Right cardiac atrium (tissue), 5 donors: ENCODE measurements around the gene APOBEC3C. TPM values are rescaled to one million over a fixed set of nuclear protein-coding genes. Genes with fewer than 3 reads are reported as not detected.
"Not testable (repeated sequence)": the region's sequence is repeated elsewhere in the genome, so short reads cannot be mapped to it uniquely, and the experiment has no call there.

ENCODE experiments used
- ATAC-seq, 2 donors: fragments of 200-7000 bp; cut with Tn5 transposase; one replicate each; pipeline versions ENCODE4 v1.8.0 to v1.9.1; 2020; ENCODE audit warnings: moderate library complexity in 2 of 2, mild to moderate bottlenecking in 1 of 2
- DNase-seq, 3 donors: peaks; one replicate each; pipeline ENCODE4 v3.0.0-alpha.2; 2020
- H3K27ac ChIP-seq: one replicate; pipeline ENCODE4 v1.5.1; 2013; ENCODE audit warnings: mild to moderate bottlenecking, low read length, control low read depth, moderate library complexity
- H3K27me3 ChIP-seq: one replicate; pipeline ENCODE4 v1.6.1; 2013; ENCODE audit not compliant: control insufficient read depth, insufficient read depth
- H3K4me1 ChIP-seq: one replicate; pipeline ENCODE4 v1.6.1; 2013; ENCODE audit warnings: low read length; ENCODE audit not compliant: control insufficient read depth, insufficient read depth
- H3K4me3 ChIP-seq: one replicate; pipeline ENCODE4 v1.5.1; 2013; ENCODE audit warnings: low read length, control low read depth
- H3K9me3 ChIP-seq: one replicate; pipeline ENCODE4 v1.6.1; 2013; ENCODE audit warnings: low read length; ENCODE audit not compliant: control insufficient read depth
- WGBS: extraction: QIAGEN DNeasy Blood & Tissue Kit; methylation state at CpG from one replicate; pipeline ENCODE4 v1.1.7; 2013; 5-methylcytosine and 5-hydroxymethylcytosine counted together
- intact Hi-C, 4 donors: fragments of 100-400 bp; cut with DNase I; formaldehyde crosslinking; loops; one replicate each; pipeline versions ENCODE4 v1.11.0 to v1.14.0; 2022 to 2023
- polyA plus RNA-seq: library from polyadenylated mRNA; stranded (reverse); fragments of 200-250 nt; gene quantifications from one replicate; pipeline ENCODE4 v1.2.3, GENCODE V29; 2013
- total RNA-seq, 4 donors: library from RNA; stranded (reverse); fragmentation: NEBNext Ultra II Directional; extraction: Animal tissue kit (Norgen Biotek cat#: 25700); gene quantifications; one replicate each; pipeline ENCODE4 v1.2.1, GENCODE V29; 2021
- donor health status: healthy with polysubstance abuse.
- donor health status: DM: no; HTN: yes; CAD: no.
- donor health status: DM: no; HTN: no; CAD: no.
- donor health status: DM: no; HTN: yes; CAD: no; lungs with severe emphysema.
- donor health status: DM: yes; HTN: yes; CAD: no.

The APOBEC3C gene
- total and polyA plus RNA-seq, 5 donors, result 25.4 to 41.9 (median 37.4) TPM

- ATAC-seq (no peak), DNase-seq (no peak)
- H3K4me1 ChIP-seq, result peaks cover 2% of the 10 kb centered on the region
- H3K27ac ChIP-seq, result no peak overlapping the region
- WGBS, result 96% methylated on average over 7 of the region's 7 CpGs
- no peaks in the 10 kb centered on the region for H3K27me3 ChIP-seq
- no peak overlapping the region for H3K4me3 ChIP-seq
- H3K9me3 ChIP-seq, result no peaks in the 10 kb centered on the region
- intact Hi-C loops, result no loop called here
These were observed 27.9 kb downstream of the APOBEC3C start for GRCh38 chr22:39041908-39042307.

DNA sequence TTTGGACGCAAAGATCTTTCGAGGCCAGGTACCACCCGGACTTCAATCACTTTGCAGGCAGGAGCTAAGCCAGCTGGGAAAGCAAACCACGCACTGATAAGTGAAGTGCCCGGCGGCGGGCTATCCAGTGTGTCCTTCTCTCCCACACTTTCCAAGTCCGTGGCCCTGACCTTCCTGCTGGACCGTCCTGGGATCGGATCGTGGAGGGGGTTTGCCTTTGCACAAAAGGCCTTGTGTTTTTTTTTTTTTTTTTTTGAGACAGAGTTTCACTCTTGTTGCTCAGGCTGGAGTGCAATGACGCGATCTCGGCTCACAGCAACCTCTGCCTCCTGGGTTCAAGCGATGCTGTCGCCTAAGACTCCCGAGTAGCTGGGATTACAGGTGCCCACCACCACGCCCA lies 29.0 kb downstream of the APOBEC3C start:
- intact Hi-C loops, H3K27me3 ChIP-seq, ATAC-seq, H3K4me1 ChIP-seq, H3K27ac ChIP-seq, DNase-seq, H3K4me3 ChIP-seq, H3K9me3 ChIP-seq: not testable (repeated sequence)
- WGBS, result 76% methylated on average over 18 of the region's 18 CpGs

GRCh38 chr22:39045136-39045535 lies 31.1 kb downstream of the APOBEC3C start:
- H3K4me3 ChIP-seq, ATAC-seq, H3K9me3 ChIP-seq, intact Hi-C loops, DNase-seq, H3K27ac ChIP-seq, H3K4me1 ChIP-seq, H3K27me3 ChIP-seq: not testable (repeated sequence)
- WGBS, result 84% methylated on average over 14 of the region's 14 CpGs

GRCh38 chr22:39049486-39049885 lies 35.4 kb downstream of the APOBEC3C start:
- ATAC-seq, H3K27me3 ChIP-seq, H3K4me1 ChIP-seq, H3K27ac ChIP-seq, H3K4me3 ChIP-seq, intact Hi-C loops, H3K9me3 ChIP-seq, DNase-seq: not testable (repeated sequence)
- 91% methylated on average over 7 of the region's 7 CpGs for WGBS

- H3K9me3 ChIP-seq, intact Hi-C loops, DNase-seq, ATAC-seq, H3K4me3 ChIP-seq, H3K27ac ChIP-seq, H3K27me3 ChIP-seq, H3K4me1 ChIP-seq: not testable (repeated sequence)
- 78% methylated on average over 16 of the region's 18 CpGs for WGBS
These were observed 37.9 kb downstream of the APOBEC3C start for GRCh38 chr22:39051844-39052495.

- 89% methylated on average over 11 of the region's 11 CpGs for WGBS
- Histone ChIP-seq H3K27me3 (no peaks in the 10 kb centered on the region), H3K27ac (no peak overlapping the region), H3K9me3 (no peaks in the 10 kb centered on the region), H3K4me3 (no peak overlapping the region), H3K4me1 (no peaks in the 10 kb centered on the region)
- intact Hi-C loops, result no loop called here
- no peak for ATAC-seq
- DNase-seq, result no peak
These were observed 41.6 kb downstream of the APOBEC3C start for GRCh38 chr22:39055658-39056057.

GRCh38 chr22:39061290-39061689 lies 47.2 kb downstream of the APOBEC3C start:
- DNase-seq, H3K27me3 ChIP-seq, H3K4me3 ChIP-seq, H3K27ac ChIP-seq, ATAC-seq, intact Hi-C loops, H3K9me3 ChIP-seq, H3K4me1 ChIP-seq: not testable (repeated sequence)
- WGBS, result 59% methylated on average over 6 of the region's 6 CpGs

DNA sequence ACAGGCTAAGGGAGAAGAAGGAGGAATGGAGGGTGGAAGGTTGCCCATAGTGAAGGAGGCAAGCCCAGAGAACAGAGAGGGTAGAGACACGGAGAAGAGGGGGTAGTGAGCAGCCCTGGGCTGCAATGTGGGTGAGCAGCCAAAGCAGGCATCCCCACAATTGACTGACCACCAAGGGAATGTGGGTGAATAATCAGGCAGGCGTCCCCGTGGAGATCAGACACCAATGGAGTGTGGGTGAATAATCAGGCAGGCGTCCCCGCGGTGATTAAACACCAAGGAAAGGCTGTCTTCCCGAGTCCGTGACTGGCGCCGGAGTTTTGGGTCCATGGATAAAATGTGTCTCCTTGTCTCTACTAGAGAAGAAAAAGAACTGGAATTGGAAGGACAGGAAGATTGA lies 47.9 kb downstream of the APOBEC3C start:
- H3K9me3 ChIP-seq, intact Hi-C loops, H3K4me1 ChIP-seq, ATAC-seq, H3K27me3 ChIP-seq, H3K4me3 ChIP-seq, H3K27ac ChIP-seq, DNase-seq: not testable (repeated sequence)
- 78% methylated on average over 10 of the region's 10 CpGs for WGBS

DNA sequence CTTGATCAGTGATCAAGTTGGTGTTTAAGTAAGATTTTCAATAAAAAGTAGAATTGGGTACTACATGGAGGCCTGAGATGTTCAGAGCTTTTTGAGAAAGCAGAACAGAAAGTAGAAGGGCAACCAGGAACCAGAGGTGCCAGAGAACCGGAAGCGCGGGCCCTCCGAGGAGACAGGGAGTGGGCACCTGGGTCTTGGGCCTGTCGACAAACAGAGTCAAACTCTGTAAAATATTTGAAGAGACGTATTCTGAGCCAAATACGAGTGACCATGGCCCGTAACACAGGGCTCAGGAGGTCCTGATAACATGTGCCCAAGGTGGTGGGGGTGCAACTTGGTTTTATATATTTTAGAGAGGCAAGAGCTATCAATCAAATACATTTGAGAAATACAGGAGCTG lies 49.8 kb downstream of the APOBEC3C start:
- intact Hi-C loops, H3K4me3 ChIP-seq, H3K4me1 ChIP-seq, H3K9me3 ChIP-seq, H3K27ac ChIP-seq, H3K27me3 ChIP-seq, DNase-seq, ATAC-seq: not testable (repeated sequence)
- 84% methylated on average over 8 of the region's 8 CpGs for WGBS

GRCh38 chr22:39066442-39067276 lies 52.6 kb downstream of the APOBEC3C start:
- 88% methylated on average over 9 of the region's 9 CpGs for WGBS
- ATAC-seq, H3K4me3 ChIP-seq, H3K4me1 ChIP-seq, intact Hi-C loops, H3K9me3 ChIP-seq, H3K27me3 ChIP-seq, H3K27ac ChIP-seq, DNase-seq: not testable (repeated sequence)

DNA sequence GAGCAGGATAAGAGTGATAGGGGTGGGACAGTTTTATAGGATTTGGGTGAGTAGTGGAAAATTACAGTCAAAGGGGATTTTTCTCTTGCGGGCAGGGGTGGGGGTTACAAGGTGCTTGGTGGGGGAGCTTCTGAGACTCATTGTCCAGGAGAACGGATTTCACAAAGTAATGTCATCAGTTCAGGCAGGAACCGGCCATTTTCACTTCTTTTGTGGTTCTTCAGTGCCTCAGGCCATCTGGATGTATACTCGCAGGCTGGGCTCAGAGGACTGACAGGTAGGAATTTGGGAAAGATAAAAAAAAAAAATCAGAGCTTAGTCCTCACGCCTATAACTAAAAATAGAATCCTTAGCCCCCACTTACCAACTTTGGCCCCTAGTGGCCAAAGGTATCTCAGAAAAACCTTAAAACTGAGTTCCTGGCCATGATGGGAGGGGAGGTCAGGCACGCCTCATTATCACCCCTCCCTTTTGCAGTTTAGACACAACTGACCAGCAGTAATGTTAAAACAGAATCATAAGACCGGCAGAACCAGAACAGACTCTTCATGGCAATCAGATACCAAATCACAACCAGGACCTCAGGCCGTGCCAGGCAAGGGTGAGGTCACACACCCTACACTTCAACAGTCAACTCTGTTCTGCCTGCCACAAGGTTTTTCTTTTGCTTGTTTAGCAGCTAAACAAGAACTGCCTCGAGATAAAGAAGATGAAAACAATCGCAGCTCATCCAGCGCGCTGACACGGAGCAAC lies 54.2 kb downstream of the APOBEC3C start:
- DNase-seq (no peak), ATAC-seq (no peak)
- WGBS, result 48% methylated on average over 13 of the region's 13 CpGs
- Histone ChIP-seq H3K27me3 (no peaks in the 10 kb centered on the region), H3K4me1 (no peaks in the 10 kb centered on the region), H3K4me3 (no peak overlapping the region), H3K9me3 (no peaks in the 10 kb centered on the region), H3K27ac (no peak overlapping the region)
- intact Hi-C loops, result no loop called here
